Measurements from ENCODE around the gene RAC3. TPM values are rescaled to one million over a fixed set of nuclear protein-coding genes. Genes with fewer than 3 reads are reported as not detected.

The RAC3 gene
- total and polyA plus RNA-seq, 4 donors = 0.63 to 6.3 (median 3.3) TPM

GRCh38 chr17:82046903-82047302 is 15.4 kb downstream of the RAC3 start:
- H3K27ac ChIP-seq (ENCODE audit: low read depth in 1 of 2, low read length in 2 of 2) = no peak overlapping the region
- H3K9ac ChIP-seq (ENCODE audit: low read depth in 1 of 2, low read length in 2 of 2) = no peak overlapping the region
- no peaks in the 10 kb centered on the region for H3K27me3 ChIP-seq (ENCODE audit: control insufficient read depth in 4 of 4, insufficient read depth in 4 of 4, low read length in 3 of 4)
- no peak for TF ChIP-seq ZBTB33 (IDR thresholded peaks at IDR 0.05)
- no peak for TF ChIP-seq RXRA (IDR thresholded peaks at IDR 0.05)
- peaks cover 14 to 57% (median 42%) of the 10 kb centered on the region in 4 donors for H3K4me1 ChIP-seq (ENCODE audit: control insufficient read depth in 4 of 4, insufficient read depth in 4 of 4, low read length in 3 of 4)
- no peak for DNase-seq (ENCODE audit: low spot score)
- H3K4me3 ChIP-seq (ENCODE audit: low read depth in 1 of 3, low read length in 3 of 3) = no peak overlapping the region
- peaks cover 0 to 8% (median 2%) of the 10 kb centered on the region in 4 donors for H3K36me3 ChIP-seq (ENCODE audit: control insufficient read depth in 4 of 4, insufficient read depth in 3 of 4, low read depth in 1 of 4, low read length in 3 of 4)
- WGBS = 93% methylated on average over 21 of the region's 21 CpGs
- no peaks in the 10 kb centered on the region for H3K9me3 ChIP-seq (ENCODE audit: control insufficient read depth in 4 of 4, low read length in 3 of 4)

- no peaks in the 10 kb centered on the region for H3K9me3 ChIP-seq (ENCODE audit: control insufficient read depth in 4 of 4, low read length in 3 of 4)
- WGBS = 92% methylated on average over 24 of the region's 24 CpGs
- no peaks in the 10 kb centered on the region for H3K27me3 ChIP-seq (ENCODE audit: control insufficient read depth in 4 of 4, insufficient read depth in 4 of 4, low read length in 3 of 4)
- H3K36me3 ChIP-seq (ENCODE audit: control insufficient read depth in 4 of 4, insufficient read depth in 3 of 4, low read depth in 1 of 4, low read length in 3 of 4) = peaks cover 0 to 8% (median 2%) of the 10 kb centered on the region in 4 donors
- H3K4me1 ChIP-seq (ENCODE audit: control insufficient read depth in 4 of 4, insufficient read depth in 4 of 4, low read length in 3 of 4) = peaks cover 15 to 59% (median 45%) of the 10 kb centered on the region in 4 donors
- no peak overlapping the region for H3K9ac ChIP-seq (ENCODE audit: low read depth in 1 of 2, low read length in 2 of 2)
- H3K27ac ChIP-seq (ENCODE audit: low read depth in 1 of 2, low read length in 2 of 2) = no peak overlapping the region
- no peak overlapping the region for H3K4me3 ChIP-seq (ENCODE audit: low read depth in 1 of 3, low read length in 3 of 3)
- TF ChIP-seq ATF3 (IDR thresholded peaks at IDR 0.05) = no peak
- no peak for TF ChIP-seq JUND (IDR thresholded peaks at IDR 0.05)
- no peak for TF ChIP-seq MAX (IDR thresholded peaks at IDR 0.05)
- TF ChIP-seq TAF1 (conservative IDR thresholded peaks at IDR 0.05) = no peak
- TF ChIP-seq REST (IDR thresholded peaks at IDR 0.05) = no peak
- no peak for TF ChIP-seq SP1 (IDR thresholded peaks at IDR 0.05)
- TF ChIP-seq FOXA1 (IDR thresholded peaks at IDR 0.05) = no peak
- no peak for TF ChIP-seq FOXA2 (IDR thresholded peaks at IDR 0.05)
- TF ChIP-seq RXRA (IDR thresholded peaks at IDR 0.05) = no peak
- TF ChIP-seq ZBTB33 (IDR thresholded peaks at IDR 0.05) = no peak
- no peak for TF ChIP-seq HNF4A (conservative IDR thresholded peaks at IDR 0.05)
- no peak for TF ChIP-seq NR2F2 (IDR thresholded peaks at IDR 0.05)
- no peak for TF ChIP-seq GABPA (IDR thresholded peaks at IDR 0.05 in 1 of 2, conservative IDR thresholded peaks at IDR 0.05 in 1 of 2)
- no peak for TF ChIP-seq RAD21 (IDR thresholded peaks at IDR 0.05)
- TF ChIP-seq CTCF (IDR thresholded peaks at IDR 0.05; ENCODE audit: low read depth, low read length, missing input control) = no peak
- TF ChIP-seq EGR1 (IDR thresholded peaks at IDR 0.05; ENCODE audit: low read depth in 2 of 2) = no peak
- TF ChIP-seq HNF4G (IDR thresholded peaks at IDR 0.05) = no peak
- TF ChIP-seq YY1 (IDR thresholded peaks at IDR 0.05) = no peak
- no peak for DNase-seq (ENCODE audit: low spot score)
Observed at GRCh38 chr17:82047379-82047778, 15.9 kb downstream of the RAC3 start.

Data from liver (tissue), 9 donors.